Measurements from ENCODE around the gene HGF. TPM values are rescaled to one million over a fixed set of nuclear protein-coding genes. Genes with fewer than 3 reads are reported as not detected.

The HGF gene
- total and polyA plus RNA-seq, 2 donors (not counting 1 experiment from before 2014, with no cell fraction given), result 0.25 TPM; not detected in 1

DNA sequence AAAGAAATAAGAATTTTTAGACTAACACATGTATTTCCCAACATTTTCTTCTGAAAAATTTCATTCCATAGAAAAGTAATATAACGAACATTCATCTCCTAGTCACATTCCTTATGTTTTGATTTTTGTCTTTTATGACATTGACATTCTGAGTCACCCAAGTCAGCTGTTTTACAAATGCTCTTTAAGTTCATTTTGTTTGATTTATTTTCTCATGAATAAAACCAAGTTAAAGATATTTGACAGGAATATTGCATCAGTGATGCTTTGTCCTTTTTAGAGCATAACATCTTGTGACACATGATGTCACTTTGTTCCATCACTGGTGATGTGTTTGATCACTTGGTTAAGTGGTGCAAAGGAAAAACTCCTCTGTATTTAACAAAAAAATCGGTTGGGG, 48.4 kb downstream of the HGF start:
- no peak for ATAC-seq (ENCODE audit: low read depth)
- Histone ChIP-seq H3K4me2 (replicated peaks; ENCODE audit: low read depth, low read length, poor library complexity, severe bottlenecking) (no peak overlapping the region), H3K79me2 (ENCODE audit: control insufficient read depth, insufficient read depth, low read length) (no peaks in the 10 kb centered on the region), H3K4me3 (ENCODE audit: control extremely low read depth in 1 of 5, extremely low read depth in 1 of 5, insufficient read depth in 1 of 5, low read depth in 2 of 5, low read length in 4 of 5) (no peak overlapping the region), H3K9ac (ENCODE audit: low read length) (no peak overlapping the region), H3K36me3 (replicated peaks in 1 of 2; ENCODE audit: control extremely low read depth in 1 of 2, control insufficient read depth in 1 of 2, extremely low read depth in 1 of 2, insufficient read depth in 2 of 2, low read length in 1 of 2) (no peaks in the 10 kb centered on the region), H3K4me1 (ENCODE audit: control insufficient read depth in 2 of 2, insufficient read depth in 2 of 2, low read length in 2 of 2) (no peaks in the 10 kb centered on the region), H4K20me1 (ENCODE audit: control insufficient read depth, insufficient read depth, low read length, poor library complexity, severe bottlenecking) (no peaks in the 10 kb centered on the region), H3K9me3 (ENCODE audit: control extremely low read depth in 1 of 3, control insufficient read depth in 2 of 3, insufficient read depth in 1 of 3, low read length in 2 of 3) (no peaks in the 10 kb centered on the region), H3K27ac (ENCODE audit: low read length in 2 of 2) (no peak overlapping the region), H3K27me3 (replicated peaks in 1 of 4; ENCODE audit: control extremely low read depth in 1 of 4, control insufficient read depth in 3 of 4, insufficient read depth in 4 of 4, low read length in 3 of 4) (no peaks in the 10 kb centered on the region), H2AFZ (ENCODE audit: insufficient read depth, low read depth, low read length, poor library complexity, severe bottlenecking) (no peak overlapping the region)
- ChIA-PET CTCF (no interaction called here), POLR2A (no interaction called here)
- Mint-ChIP-seq H3K4me3 (no peak overlapping the region), H3K27me3 (no peaks in the 10 kb centered on the region), H3K9me3 (ENCODE audit: insufficient read depth) (no peaks in the 10 kb centered on the region), H3K4me1 (no peaks in the 10 kb centered on the region), H3K27ac (no peak overlapping the region)
- WGBS (ENCODE audit: insufficient coverage), result no CpG with 5 or more reads among the region's 2 CpGs
- TF ChIP-seq EZH2 (IDR thresholded peaks at IDR 0.05; ENCODE audit: borderline replicate concordance, insufficient read depth, low read depth, low read length, poor library complexity, severe bottlenecking), result no peak
- TF ChIP-seq, protein P1, sequence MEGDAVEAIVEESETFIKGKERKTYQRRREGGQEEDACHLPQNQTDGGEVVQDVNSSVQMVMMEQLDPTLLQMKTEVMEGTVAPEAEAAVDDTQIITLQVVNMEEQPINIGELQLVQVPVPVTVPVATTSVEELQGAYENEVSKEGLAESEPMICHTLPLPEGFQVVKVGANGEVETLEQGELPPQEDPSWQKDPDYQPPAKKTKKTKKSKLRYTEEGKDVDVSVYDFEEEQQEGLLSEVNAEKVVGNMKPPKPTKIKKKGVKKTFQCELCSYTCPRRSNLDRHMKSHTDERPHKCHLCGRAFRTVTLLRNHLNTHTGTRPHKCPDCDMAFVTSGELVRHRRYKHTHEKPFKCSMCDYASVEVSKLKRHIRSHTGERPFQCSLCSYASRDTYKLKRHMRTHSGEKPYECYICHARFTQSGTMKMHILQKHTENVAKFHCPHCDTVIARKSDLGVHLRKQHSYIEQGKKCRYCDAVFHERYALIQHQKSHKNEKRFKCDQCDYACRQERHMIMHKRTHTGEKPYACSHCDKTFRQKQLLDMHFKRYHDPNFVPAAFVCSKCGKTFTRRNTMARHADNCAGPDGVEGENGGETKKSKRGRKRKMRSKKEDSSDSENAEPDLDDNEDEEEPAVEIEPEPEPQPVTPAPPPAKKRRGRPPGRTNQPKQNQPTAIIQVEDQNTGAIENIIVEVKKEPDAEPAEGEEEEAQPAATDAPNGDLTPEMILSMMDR (IDR thresholded peaks at IDR 0.05), result no peak
- DNase-seq, result no peak
- intact Hi-C loops (cut with micrococcal nuclease), result no loop called here

DNA sequence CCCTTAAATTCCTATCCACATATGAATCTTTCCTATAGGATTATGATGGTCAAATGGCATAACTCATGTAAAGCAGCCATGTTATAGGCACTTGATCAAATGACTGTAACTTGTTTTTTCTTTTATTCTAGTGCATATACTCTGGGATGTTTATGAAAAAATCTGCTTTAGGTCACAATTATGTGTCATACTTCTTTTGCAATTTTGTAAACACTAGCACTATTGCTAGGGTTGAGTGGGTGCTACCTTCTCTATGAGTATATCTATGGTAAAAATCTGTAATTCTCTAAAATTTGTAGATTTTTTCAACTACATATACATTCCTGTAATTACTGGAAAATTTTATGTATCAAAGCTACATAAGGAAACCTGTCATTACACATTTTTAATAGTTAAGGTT, 50.0 kb downstream of the HGF start:
- TF ChIP-seq, protein P1 (IDR thresholded peaks at IDR 0.05), result no peak
- no peak for TF ChIP-seq EZH2 (IDR thresholded peaks at IDR 0.05; ENCODE audit: borderline replicate concordance, insufficient read depth, low read depth, low read length, poor library complexity, severe bottlenecking)
- Histone ChIP-seq H3K4me2 (replicated peaks; ENCODE audit: low read depth, low read length, poor library complexity, severe bottlenecking) (no peak overlapping the region), H3K9ac (ENCODE audit: low read length) (no peak overlapping the region), H4K20me1 (ENCODE audit: control insufficient read depth, insufficient read depth, low read length, poor library complexity, severe bottlenecking) (no peaks in the 10 kb centered on the region), H3K27me3 (replicated peaks in 1 of 4; ENCODE audit: control extremely low read depth in 1 of 4, control insufficient read depth in 3 of 4, insufficient read depth in 4 of 4, low read length in 3 of 4) (no peaks in the 10 kb centered on the region), H3K79me2 (ENCODE audit: control insufficient read depth, insufficient read depth, low read length) (no peaks in the 10 kb centered on the region), H3K36me3 (replicated peaks in 1 of 2; ENCODE audit: control extremely low read depth in 1 of 2, control insufficient read depth in 1 of 2, extremely low read depth in 1 of 2, insufficient read depth in 2 of 2, low read length in 1 of 2) (no peaks in the 10 kb centered on the region), H2AFZ (ENCODE audit: insufficient read depth, low read depth, low read length, poor library complexity, severe bottlenecking) (no peak overlapping the region), H3K27ac (ENCODE audit: low read length in 2 of 2) (no peak overlapping the region), H3K9me3 (ENCODE audit: control extremely low read depth in 1 of 3, control insufficient read depth in 2 of 3, insufficient read depth in 1 of 3, low read length in 2 of 3) (no peaks in the 10 kb centered on the region), H3K4me1 (ENCODE audit: control insufficient read depth in 2 of 2, insufficient read depth in 2 of 2, low read length in 2 of 2) (no peaks in the 10 kb centered on the region), H3K4me3 (ENCODE audit: control extremely low read depth in 1 of 5, extremely low read depth in 1 of 5, insufficient read depth in 1 of 5, low read depth in 2 of 5, low read length in 4 of 5) (no peak overlapping the region)
- Mint-ChIP-seq H3K9me3 (ENCODE audit: insufficient read depth) (no peaks in the 10 kb centered on the region), H3K27ac (no peak overlapping the region), H3K4me3 (no peak overlapping the region), H3K27me3 (no peaks in the 10 kb centered on the region), H3K4me1 (no peaks in the 10 kb centered on the region)
- ATAC-seq (ENCODE audit: low read depth) (no peak), DNase-seq (no peak)
- POLR2A ChIA-PET, result no interaction called here
- CTCF ChIA-PET, result no interaction called here
- intact Hi-C loops (cut with micrococcal nuclease), result no loop called here

All from B cell (primary cell).